Limb (tissue), 2 donors: ENCODE data around the gene DTHD1.
A peak's percentile ranks its signal among the peaks of the same experiment; 100 is the strongest.

Source experiments
- DNase-seq, 2 donors: peaks; one replicate each; pipeline ENCODE4 v3.0.0-alpha.2; 2016; ENCODE audit errors: extremely low spot score in 2 of 2

Gene DTHD1

GRCh38 chr4:36343501-36344175 lies 62.2 kb downstream of the DTHD1 start:
- no peak for DNase-seq

- DNase-seq, result no peak
Measured at GRCh38 chr4:36348403-36348938, 67.1 kb downstream of the DTHD1 start.

GRCh38 chr4:36349938-36350549 lies 68.6 kb downstream of the DTHD1 start:
- DNase-seq, result no peak

- DNase-seq, result peak; percentile 40 to 65
Measured at GRCh38 chr4:36351082-36351666, 69.8 kb downstream of the DTHD1 start.

GRCh38 chr4:36353998-36354397 lies 72.6 kb downstream of the DTHD1 start:
- DNase-seq, result no peak

GRCh38 chr4:36358173-36358572 lies 76.8 kb downstream of the DTHD1 start:
- no peak for DNase-seq

GRCh38 chr4:36360755-36361154 lies 79.3 kb downstream of the DTHD1 start:
- DNase-seq, result no peak

- no peak for DNase-seq
Measured at GRCh38 chr4:36363024-36363423, 81.6 kb downstream of the DTHD1 start.

GRCh38 chr4:36374836-36375511 lies 93.6 kb downstream of the DTHD1 start:
- DNase-seq, result no peak

- DNase-seq, result no peak
Measured at GRCh38 chr4:36385951-36386571, 104.6 kb downstream of the DTHD1 start.

- peak in 1 of 2 donors; percentile 18 for DNase-seq
Measured at GRCh38 chr4:36386691-36387090, 105.3 kb downstream of the DTHD1 start.

GRCh38 chr4:36388710-36389109 lies 107.3 kb downstream of the DTHD1 start:
- no peak for DNase-seq

GRCh38 chr4:36391411-36391810 lies 110.0 kb downstream of the DTHD1 start:
- DNase-seq, result no peak

- DNase-seq, result no peak
Measured at GRCh38 chr4:36392024-36392423, 110.6 kb downstream of the DTHD1 start.

- DNase-seq, result no peak
Measured at GRCh38 chr4:36392916-36393315, 111.5 kb downstream of the DTHD1 start.
